Caco-2 (cell line): ENCODE data around the gene GATA3. TPM values are rescaled to one million over a fixed set of nuclear protein-coding genes. Genes with fewer than 3 reads are reported as not detected.
A peak's percentile ranks its signal among the peaks of the same experiment; 100 is the strongest.

Experiments
- BruUV-seq: library from RNA; stranded (reverse); fragments of 400-500 nt; replicated peaks from 2 replicates; lab custom pipeline; 2021; lab: Mats Ljungman, UMichigan
- CTCF ChIA-PET: fragments of 300-600 bp; sonication (Branson Sonifier 250); formaldehyde crosslinking; loops from one replicate; lab custom pipeline; 2022; ENCODE audit warnings: antibody characterized with exemption; lab: Charles Lee
- POLR2A ChIA-PET: fragments of 300-600 bp; sonication (Branson Sonifier 250); formaldehyde crosslinking; loops from one replicate; lab custom pipeline; 2022; ENCODE audit warnings: antibody characterized with exemption; lab: Charles Lee
- DNase-seq, 2 experiments: peaks; one replicate each; pipeline versions ENCODE4 v3.0.0 to v3.0.0-alpha.2; 2020 to 2022
- H3K27me3 ChIP-seq: replicated peaks from 2 replicates; pipeline ENCODE4 v1.6.0; 2011; ENCODE audit warnings: low read length; ENCODE audit not compliant: control insufficient read depth, insufficient read depth
- H3K36me3 ChIP-seq: 2 replicates; pipeline ENCODE4 v1.5.1; 2011; ENCODE audit warnings: low read length; ENCODE audit not compliant: control insufficient read depth, insufficient read depth
- H3K4me1 ChIP-seq: fragments of 250-450 bp; sonication (Bioruptor Pico); 2 replicates; pipeline ENCODE4 v1.5.1; 2020; ENCODE audit warnings: mild to moderate bottlenecking
- H3K4me3 ChIP-seq: 2 replicates; pipeline ENCODE4 v1.5.1; 2011; ENCODE audit warnings: low read depth, mild to moderate bottlenecking, control low read depth, low read length
- H3K9me3 ChIP-seq: fragments of 250-450 bp; sonication (Bioruptor Pico); 2 replicates; pipeline ENCODE4 v1.5.1; 2020; ENCODE audit warnings: mild to moderate bottlenecking, moderate library complexity
- H3K27ac Mint-ChIP-seq: one replicate; pipeline ENCODE4 v1.8.0; 2022; ENCODE audit warnings: mixed read lengths; ENCODE audit not compliant: unreplicated experiment
- H3K27me3 Mint-ChIP-seq: one replicate; pipeline ENCODE4 v1.8.0; 2022; ENCODE audit warnings: mixed read lengths; ENCODE audit not compliant: insufficient read depth, unreplicated experiment
- H3K36me3 Mint-ChIP-seq: one replicate; pipeline ENCODE4 v1.8.0; 2022; ENCODE audit warnings: mild to moderate bottlenecking, mixed read lengths; ENCODE audit not compliant: insufficient read depth, unreplicated experiment
- H3K4me1 Mint-ChIP-seq: one replicate; pipeline ENCODE4 v1.8.0; 2022; ENCODE audit warnings: low read depth, mixed read lengths; ENCODE audit not compliant: unreplicated experiment
- H3K4me3 Mint-ChIP-seq: one replicate; pipeline ENCODE4 v1.8.0; 2022; ENCODE audit warnings: mild to moderate bottlenecking, moderate library complexity, mixed read lengths; ENCODE audit not compliant: unreplicated experiment
- H3K9me3 Mint-ChIP-seq: one replicate; pipeline ENCODE4 v1.8.0; 2022; ENCODE audit warnings: mixed read lengths; ENCODE audit not compliant: unreplicated experiment
- intact Hi-C: fragments of 100-400 bp; cut with micrococcal nuclease; formaldehyde crosslinking; loops from one replicate; pipeline ENCODE4 v1.10.0; 2022; ENCODE audit not compliant: unreplicated experiment
- total RNA-seq: library from RNA; stranded (reverse); gene quantifications from 2 replicates; pipeline ENCODE4 v1.2.3, GENCODE V29; 2022
- TF ChIP-seq, protein P1 (sequence below), 2 experiments: fragments of 200-600 bp in 1 of 2; IDR thresholded peaks; 1 replicate in 1 of 2; 2 replicates in 1 of 2; pipeline versions ENCODE4 v1.5.1 to v1.8.0; 2011 to 2022; ENCODE audit warnings: antibody characterized with exemption in 1 of 2, control low read depth in 1 of 2, inconsistent platforms in 1 of 2, low read depth in 1 of 2, low read length in 1 of 2, mild to moderate bottlenecking in 1 of 2, moderate library complexity in 1 of 2; ENCODE audit not compliant: insufficient read depth in 1 of 2, severe bottlenecking in 1 of 2, unreplicated experiment in 1 of 2

Gene GATA3
- total RNA-seq, 1 experiment from 2014 or later: 27.7 TPM

DNA sequence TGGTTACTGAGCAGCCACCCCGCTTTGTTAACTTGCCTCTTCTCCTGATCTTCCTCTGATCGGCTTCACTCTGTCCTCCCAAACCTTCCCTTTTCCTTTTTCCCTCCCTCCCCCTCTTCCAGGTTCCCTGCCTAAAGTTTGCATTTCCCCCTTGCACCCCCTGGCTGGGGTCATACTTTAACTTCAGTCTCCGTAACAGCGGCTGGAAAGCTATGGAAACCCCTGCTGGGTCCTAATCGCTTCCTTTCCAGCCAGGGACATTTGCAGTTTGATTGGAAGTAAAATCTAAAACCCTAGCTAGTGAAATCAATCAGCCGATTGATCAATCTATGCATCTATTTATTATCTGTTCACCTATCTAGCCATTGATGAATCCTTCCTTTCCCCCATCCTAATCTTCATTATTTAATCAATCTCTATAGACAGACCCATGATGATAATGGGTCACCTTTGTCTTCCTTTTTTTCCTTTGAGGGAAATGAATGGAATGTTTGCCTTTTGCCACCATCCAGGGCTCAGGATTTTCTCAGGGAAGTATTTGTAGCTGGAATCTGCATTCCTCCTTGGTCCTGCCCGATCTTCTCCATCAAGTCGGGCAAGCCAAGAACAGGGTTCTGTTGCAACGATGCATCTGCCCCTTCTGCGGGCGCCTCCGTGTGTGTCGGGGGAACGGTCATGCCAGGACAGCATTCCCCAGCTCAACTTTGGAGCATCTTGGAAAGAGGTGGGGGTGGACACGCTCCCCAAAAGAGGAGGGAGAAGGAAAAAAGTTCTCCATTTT lies 8.8 kb downstream of the GATA3 start:
- intact Hi-C loops: no loop called here
- no peaks in the 10 kb centered on the region for H3K9me3 ChIP-seq
- H3K27ac Mint-ChIP-seq: peak overlapping the region; percentile 73
- peak overlapping the region; percentile 25 for H3K4me3 Mint-ChIP-seq
- H3K27me3 ChIP-seq: no peaks in the 10 kb centered on the region
- no TSS peak for BruUV-seq
- H3K4me1 Mint-ChIP-seq: peaks cover 48% of the 10 kb centered on the region
- POLR2A ChIA-PET: no interaction called here
- TF ChIP-seq, protein P1, sequence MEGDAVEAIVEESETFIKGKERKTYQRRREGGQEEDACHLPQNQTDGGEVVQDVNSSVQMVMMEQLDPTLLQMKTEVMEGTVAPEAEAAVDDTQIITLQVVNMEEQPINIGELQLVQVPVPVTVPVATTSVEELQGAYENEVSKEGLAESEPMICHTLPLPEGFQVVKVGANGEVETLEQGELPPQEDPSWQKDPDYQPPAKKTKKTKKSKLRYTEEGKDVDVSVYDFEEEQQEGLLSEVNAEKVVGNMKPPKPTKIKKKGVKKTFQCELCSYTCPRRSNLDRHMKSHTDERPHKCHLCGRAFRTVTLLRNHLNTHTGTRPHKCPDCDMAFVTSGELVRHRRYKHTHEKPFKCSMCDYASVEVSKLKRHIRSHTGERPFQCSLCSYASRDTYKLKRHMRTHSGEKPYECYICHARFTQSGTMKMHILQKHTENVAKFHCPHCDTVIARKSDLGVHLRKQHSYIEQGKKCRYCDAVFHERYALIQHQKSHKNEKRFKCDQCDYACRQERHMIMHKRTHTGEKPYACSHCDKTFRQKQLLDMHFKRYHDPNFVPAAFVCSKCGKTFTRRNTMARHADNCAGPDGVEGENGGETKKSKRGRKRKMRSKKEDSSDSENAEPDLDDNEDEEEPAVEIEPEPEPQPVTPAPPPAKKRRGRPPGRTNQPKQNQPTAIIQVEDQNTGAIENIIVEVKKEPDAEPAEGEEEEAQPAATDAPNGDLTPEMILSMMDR (IDR thresholded peaks at IDR 0.05; ENCODE audit: insufficient read depth in 1 of 2, low read depth in 1 of 2, low read length in 1 of 2, severe bottlenecking in 1 of 2, unreplicated experiment in 1 of 2): no peak
- H3K4me3 ChIP-seq: no peak overlapping the region
- CTCF ChIA-PET: interaction anchor here (1.1 kb wide), 1 partner anchor 12 kb away, joined by 3 read pairs; no protein-coding TSS in a partner anchor
- H3K4me1 ChIP-seq: peaks cover 33% of the 10 kb centered on the region
- DNase-seq: no peak
- H3K9me3 Mint-ChIP-seq: no peaks in the 10 kb centered on the region
- peaks cover 97% of the 10 kb centered on the region for H3K36me3 Mint-ChIP-seq
- H3K36me3 ChIP-seq: peaks cover 4% of the 10 kb centered on the region; the same call in 1 of the 2 replicates
- no peaks in the 10 kb centered on the region for H3K27me3 Mint-ChIP-seq

DNA sequence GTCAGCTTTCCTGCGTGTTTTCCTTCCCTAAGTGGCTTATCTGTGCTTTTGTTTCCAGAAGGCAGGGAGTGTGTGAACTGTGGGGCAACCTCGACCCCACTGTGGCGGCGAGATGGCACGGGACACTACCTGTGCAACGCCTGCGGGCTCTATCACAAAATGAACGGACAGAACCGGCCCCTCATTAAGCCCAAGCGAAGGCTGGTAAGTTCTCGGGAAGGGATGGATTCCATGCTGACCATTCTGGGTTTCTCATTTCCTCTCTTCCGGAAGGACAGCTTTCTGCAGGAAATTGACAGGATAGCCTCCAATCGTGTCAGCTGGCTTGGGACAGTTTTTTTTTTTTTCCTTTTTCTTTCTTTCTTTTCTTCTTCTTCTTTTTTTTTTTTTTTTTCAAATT lies 9.4 kb downstream of the GATA3 start:
- H3K9me3 ChIP-seq: no peaks in the 10 kb centered on the region
- H3K9me3 Mint-ChIP-seq: no peaks in the 10 kb centered on the region
- no peaks in the 10 kb centered on the region for H3K27me3 ChIP-seq
- H3K36me3 ChIP-seq: peaks cover 4% of the 10 kb centered on the region; the same call in 1 of the 2 replicates
- ChIA-PET CTCF (no interaction called here), POLR2A (no interaction called here)
- no TSS peak for BruUV-seq
- H3K4me3 ChIP-seq: no peak overlapping the region
- no peak overlapping the region for H3K4me3 Mint-ChIP-seq
- H3K4me1 ChIP-seq: peaks cover 33% of the 10 kb centered on the region
- no peaks in the 10 kb centered on the region for H3K27me3 Mint-ChIP-seq
- H3K27ac Mint-ChIP-seq: peak overlapping the region; percentile 50
- H3K4me1 Mint-ChIP-seq: peaks cover 48% of the 10 kb centered on the region
- peaks cover 99% of the 10 kb centered on the region for H3K36me3 Mint-ChIP-seq
- no peak for DNase-seq
- intact Hi-C loops: no loop called here
- TF ChIP-seq, protein P1 (IDR thresholded peaks at IDR 0.05; ENCODE audit: insufficient read depth in 1 of 2, low read depth in 1 of 2, low read length in 1 of 2, severe bottlenecking in 1 of 2, unreplicated experiment in 1 of 2): no peak

DNA sequence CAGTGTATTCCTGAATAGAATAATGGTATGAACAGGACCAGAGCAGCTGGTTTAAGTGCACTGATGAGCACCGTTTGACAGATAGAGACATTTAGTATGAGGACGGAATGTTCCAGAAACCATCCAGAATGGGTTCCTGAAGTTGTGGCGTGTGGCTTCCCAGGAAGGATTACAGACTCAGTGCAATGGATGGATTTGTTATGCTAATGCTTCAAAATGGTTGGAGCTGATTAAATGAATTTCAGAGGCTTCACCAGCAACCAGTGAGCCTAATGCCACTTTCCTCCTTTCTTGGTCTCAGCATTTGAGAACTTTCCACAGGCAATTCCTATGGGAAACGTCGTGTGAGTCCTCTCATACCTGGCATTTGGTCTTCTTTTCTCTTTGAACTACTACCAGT lies 9.9 kb downstream of the GATA3 start:
- no TSS peak for BruUV-seq
- TF ChIP-seq, protein P1 (IDR thresholded peaks at IDR 0.05; ENCODE audit: insufficient read depth in 1 of 2, low read depth in 1 of 2, low read length in 1 of 2, severe bottlenecking in 1 of 2, unreplicated experiment in 1 of 2): no peak
- no peaks in the 10 kb centered on the region for H3K9me3 Mint-ChIP-seq
- no peaks in the 10 kb centered on the region for H3K27me3 Mint-ChIP-seq
- POLR2A ChIA-PET: no interaction called here
- no peaks in the 10 kb centered on the region for H3K27me3 ChIP-seq
- intact Hi-C loops: no loop called here
- peaks cover 33% of the 10 kb centered on the region for H3K4me1 ChIP-seq
- H3K4me3 Mint-ChIP-seq: no peak overlapping the region
- peaks cover 48% of the 10 kb centered on the region for H3K4me1 Mint-ChIP-seq
- peaks cover 6% of the 10 kb centered on the region for H3K36me3 ChIP-seq
- no peak for DNase-seq
- peak overlapping the region; percentile 50 for H3K27ac Mint-ChIP-seq
- H3K4me3 ChIP-seq: no peak overlapping the region
- H3K36me3 Mint-ChIP-seq: peaks cover 99% of the 10 kb centered on the region
- CTCF ChIA-PET: no interaction called here
- H3K9me3 ChIP-seq: no peaks in the 10 kb centered on the region
